Measurements from ENCODE around the gene L3MBTL4. TPM values are rescaled to one million over a fixed set of nuclear protein-coding genes. Genes with fewer than 3 reads are reported as not detected.

L3MBTL4 gene
- total and polyA plus RNA-seq, 10 of the 15 experiments (the other 5 are each of a cell fraction or from before 2014, with no cell fraction given): 1.3 to 8.7 (median 3.8) TPM

GRCh38 chr18:6355789-6356589, 58.7 kb downstream of the L3MBTL4 start:
- no TSS peak for BruUV-seq (replicated peaks)
- H3K9me3 ChIP-seq (replicated peaks; ENCODE audit: control insufficient read depth, insufficient read depth, low read length): no peaks in the 10 kb centered on the region
- POLR2A ChIA-PET: interaction anchor here (0.6 kb wide), 1 partner anchor 51 kb away, joined by 3 read pairs; no protein-coding TSS in a partner anchor
- RAD21 ChIA-PET (ENCODE audit: unreplicated experiment): no interaction called here
- peaks cover 4% of the 10 kb centered on the region for H3K4me1 ChIP-seq (ENCODE audit: control insufficient read depth, insufficient read depth, low read length)
- H3K36me3 ChIP-seq (ENCODE audit: control insufficient read depth in 2 of 2, insufficient read depth in 2 of 2, low read length in 1 of 2): no peaks in the 10 kb centered on the region
- no peak for FAIRE-seq
- peak overlapping the region; percentile 17; the same call in 1 of the 2 replicates for H3K4me2 ChIP-seq (ENCODE audit: control insufficient read depth, insufficient read depth)
- in situ Hi-C loops (cut with MboI) (no loop called here), intact Hi-C loops (cut with micrococcal nuclease; ENCODE audit: unreplicated experiment) (no loop called here)
- peak overlapping the region; percentile 8; the same call in 1 of the 2 replicates for H2AFZ ChIP-seq (ENCODE audit: control insufficient read depth, low read depth, low read length)
- DNase-seq (ENCODE audit: low read depth, low spot score): no peak
- H3K79me2 ChIP-seq (ENCODE audit: control insufficient read depth, insufficient read depth, low read length): no peaks in the 10 kb centered on the region
- no peak overlapping the region for H3K27ac ChIP-seq (ENCODE audit: control insufficient read depth, insufficient read depth)
- CTCF ChIA-PET: interaction anchor here (0.9 kb wide), 1 partner anchor 9 kb away, joined by 3 read pairs; no protein-coding TSS in a partner anchor
- H3K27me3 ChIP-seq (replicated peaks in 1 of 2; ENCODE audit: control insufficient read depth in 2 of 2, insufficient read depth in 2 of 2, low read length in 1 of 2): no peaks in the 10 kb centered on the region
- H3K9ac ChIP-seq (ENCODE audit: control insufficient read depth, insufficient read depth, low read length): no peak overlapping the region
- SMC1A ChIA-PET (ENCODE audit: uncharacterized antibody, unreplicated experiment): interaction anchor here (0.7 kb wide), 1 partner anchor 28 kb away, joined by 4 read pairs; no protein-coding TSS in a partner anchor
- no peak overlapping the region for H3K4me3 ChIP-seq
- ATAC-seq: peak; percentile 80
- 48% methylated on average over 9 of the region's 9 CpGs for WGBS (ENCODE audit: insufficient coverage, insufficient replicate concordance, low lambda C conversion rate, missing lambda C conversion rate)
- H4K20me1 ChIP-seq (ENCODE audit: control insufficient read depth, insufficient read depth): no peaks in the 10 kb centered on the region
- TF ChIP-seq ETV6 (conservative IDR thresholded peaks at IDR 0.05 in 1 of 2, IDR thresholded peaks at IDR 0.05 in 1 of 2; ENCODE audit: borderline replicate concordance in 1 of 2, low read depth in 1 of 2) (no peak), RB1 (IDR thresholded peaks at IDR 0.05; ENCODE audit: borderline replicate concordance) (no peak), PKNOX1 (IDR thresholded peaks at IDR 0.05) (0 out of 2 replicates have a peak, but pooled peaks have one; percentile 8), BCL3 (IDR thresholded peaks at IDR 0.05; ENCODE audit: borderline replicate concordance, insufficient read depth, low read depth, low read length, poor library complexity, severe bottlenecking) (peak; percentile 12), ATF2 (IDR thresholded peaks at IDR 0.05; ENCODE audit: low read length) (peak; percentile 64), POU2F2 (IDR thresholded peaks at IDR 0.05; ENCODE audit: borderline replicate concordance, low read depth, low read length) (no peak), ZNF24 (IDR thresholded peaks at IDR 0.05) (no peak), MTA2 (IDR thresholded peaks at IDR 0.05; ENCODE audit: low read depth) (no peak), ATF7 (IDR thresholded peaks at IDR 0.05; ENCODE audit: low read depth) (no peak), CREB1 (IDR thresholded peaks at IDR 0.05; ENCODE audit: low read depth) (peak; percentile 72; the same call in 1 of the 2 replicates), HDAC2 (IDR thresholded peaks at IDR 0.05) (no peak), GABPA (IDR thresholded peaks at IDR 0.05; ENCODE audit: low read depth) (peak; percentile 18; the same call in 1 of the 2 replicates), JUNB (IDR thresholded peaks at IDR 0.05) (peak; percentile 87), NFYA (IDR thresholded peaks at IDR 0.05; ENCODE audit: borderline replicate concordance, low read depth, low read length) (no peak), ZBTB4 (CRISPR knock-in tag; IDR thresholded peaks at IDR 0.05) (no peak), YY1 (IDR thresholded peaks at IDR 0.05; ENCODE audit: low read depth, low read length) (peak; percentile 41), BCL11A (IDR thresholded peaks at IDR 0.05; ENCODE audit: low read depth, low read length) (no peak; the same call in 1 of the 2 replicates)
